H1 (cell line): ENCODE data around the gene P4HB. TPM values are rescaled to one million over a fixed set of nuclear protein-coding genes. Genes with fewer than 3 reads are reported as not detected.

Source experiments
- CTCF ChIA-PET: fragments of 300-600 bp; sonication (Branson Sonifier 250); formaldehyde crosslinking; loops from one replicate; lab custom pipeline; 2021; ENCODE audit not compliant: partially characterized antibody; lab: Charles Lee
- POLR2A ChIA-PET: fragments of 300-600 bp; sonication (Branson Sonifier 250); formaldehyde crosslinking; loops from one replicate; lab custom pipeline; 2021; ENCODE audit warnings: inconsistent platforms; ENCODE audit not compliant: partially characterized antibody; lab: Charles Lee
- DNase-seq, 2 experiments: peaks; one replicate each; pipeline versions ENCODE4 v3.0.0 to v3.0.0-alpha.2; 2010 to 2022; ENCODE audit warnings: low spot score in 2 of 2, low read depth in 1 of 2, mixed read lengths in 1 of 2
- FAIRE-seq: peaks from 2 replicates; lab custom pipeline; 2011; peaks lifted over from hg19 to GRCh38; lab: Jason Lieb, UNC
- H2AFZ ChIP-seq: 2 replicates; pipeline ENCODE4 v1.8.1; 2012; ENCODE audit warnings: low read length, inconsistent platforms
- H2AK5ac ChIP-seq: 2 replicates; pipeline ENCODE4 v1.6.1; 2013; ENCODE audit warnings: low read depth, low read length
- H2BK120ac ChIP-seq: replicated peaks from 2 replicates; pipeline ENCODE3; 2013; ENCODE audit warnings: low read depth, low read length, inconsistent platforms
- H2BK12ac ChIP-seq: 2 replicates; pipeline ENCODE4 v1.6.1; 2013; ENCODE audit warnings: low read depth, low read length
- H2BK15ac ChIP-seq: 2 replicates; pipeline ENCODE4 v1.6.1; 2013; ENCODE audit warnings: low read length
- H2BK20ac ChIP-seq: 2 replicates; pipeline ENCODE4 v1.6.1; 2013; ENCODE audit warnings: low read length
- H2BK5ac ChIP-seq: 2 replicates; pipeline ENCODE4 v1.6.1; 2013; ENCODE audit warnings: low read depth, low read length
- H3K14ac ChIP-seq: 2 replicates; pipeline ENCODE4 v1.6.1; 2013; ENCODE audit warnings: inconsistent platforms; ENCODE audit not compliant: insufficient read length
- H3K18ac ChIP-seq: 2 replicates; pipeline ENCODE4 v1.6.1; 2013; ENCODE audit warnings: low read length; ENCODE audit errors: extremely low read depth
- H3K23ac ChIP-seq: 2 replicates; pipeline ENCODE4 v1.6.1; 2013; ENCODE audit warnings: inconsistent platforms; ENCODE audit not compliant: insufficient read length
- H3K23me2 ChIP-seq: 2 replicates; pipeline ENCODE4 v1.6.1; 2013; ENCODE audit warnings: low read depth, low read length
- H3K27ac ChIP-seq: 2 replicates; pipeline ENCODE4 v1.6.1; 2011; ENCODE audit warnings: low read depth, low read length, inconsistent platforms
- H3K27me3 ChIP-seq, 4 experiments: replicated peaks in 1 of 4; 1 replicate in 1 of 4; 2 replicates in 3 of 4; pipeline versions ENCODE4 v1.6.1 to v1.8.1; 2011 to 2013; ENCODE audit warnings: low read length in 3 of 4, mild to moderate bottlenecking in 3 of 4, inconsistent platforms in 2 of 4, mixed read lengths in 2 of 4, moderate library complexity in 1 of 4; ENCODE audit not compliant: control insufficient read depth in 3 of 4, insufficient read depth in 3 of 4; ENCODE audit errors: extremely low read depth in 1 of 4
- H3K36me3 ChIP-seq, 4 experiments: 2 replicates each; pipeline versions ENCODE4 v1.6.1 to v1.8.1; 2011 to 2013; ENCODE audit warnings: mild to moderate bottlenecking in 4 of 4, low read length in 3 of 4, moderate library complexity in 2 of 4, control low read depth in 1 of 4, inconsistent platforms in 1 of 4; ENCODE audit not compliant: insufficient read depth in 4 of 4, control insufficient read depth in 2 of 4
- H3K4ac ChIP-seq: replicated peaks from 2 replicates; pipeline ENCODE3; 2013; ENCODE audit warnings: low read length, low read depth, mixed read lengths, inconsistent platforms; ENCODE audit not compliant: insufficient read length
- H3K4me1 ChIP-seq, 4 experiments: replicated peaks in 1 of 4; 1 replicate in 1 of 4; 2 replicates in 3 of 4; pipeline versions ENCODE4 v1.6.1 to v1.8.1; 2011 to 2013; ENCODE audit warnings: low read length in 3 of 4, inconsistent platforms in 2 of 4, mixed read lengths in 1 of 4; ENCODE audit not compliant: insufficient read depth in 4 of 4, control insufficient read depth in 3 of 4
- H3K4me2 ChIP-seq, 2 experiments: 2 replicates each; pipeline versions ENCODE4 v1.6.1 to v1.8.1; 2011 to 2013; ENCODE audit warnings: low read depth in 2 of 2, low read length in 2 of 2, control low read depth in 1 of 2, inconsistent platforms in 1 of 2, mild to moderate bottlenecking in 1 of 2; ENCODE audit not compliant: insufficient read depth in 1 of 2
- H3K4me3 ChIP-seq, 4 experiments: fragments of 200-600, 300-600 bp in 1 of 4; sonication (generic), shearing (Covaris generic), sonication (Bioruptor Twin) in 1 of 4; 2 replicates each; pipeline versions ENCODE4 v1.5.1 to v1.8.1; 2011 to 2016; ENCODE audit warnings: low read length in 4 of 4, low read depth in 3 of 4, control low read depth in 2 of 4, inconsistent platforms in 2 of 4, mild to moderate bottlenecking in 2 of 4, mixed read lengths in 1 of 4, moderate library complexity in 1 of 4; ENCODE audit not compliant: insufficient read depth in 2 of 4; ENCODE audit errors: extremely low read depth in 1 of 4
- H3K56ac ChIP-seq: replicated peaks from 2 replicates; pipeline ENCODE3; 2013; ENCODE audit warnings: low read depth, mild to moderate bottlenecking, mixed read lengths, low read length, inconsistent platforms; ENCODE audit not compliant: insufficient read length
- H3K79me1 ChIP-seq: 2 replicates; pipeline ENCODE4 v1.6.1; 2013; ENCODE audit warnings: low read depth, low read length, control low read depth
- H3K79me2 ChIP-seq, 2 experiments: 2 replicates each; pipeline versions ENCODE4 v1.6.1 to v1.8.1; 2012 to 2013; ENCODE audit warnings: low read length in 2 of 2, mild to moderate bottlenecking in 2 of 2, inconsistent platforms in 1 of 2; ENCODE audit not compliant: insufficient read depth in 2 of 2, control insufficient read depth in 1 of 2
- H3K9ac ChIP-seq, 4 experiments: replicated peaks in 1 of 4; 1 replicate in 1 of 4; 2 replicates in 3 of 4; pipeline versions ENCODE4 v1.6.1 to v1.8.1; 2011 to 2013; ENCODE audit warnings: low read depth in 3 of 4, low read length in 3 of 4, control low read depth in 2 of 4, mild to moderate bottlenecking in 2 of 4, moderate library complexity in 2 of 4, inconsistent platforms in 1 of 4; ENCODE audit errors: extremely low read depth in 1 of 4
- H3K9me3 ChIP-seq, 2 experiments: 2 replicates each; pipeline versions ENCODE4 v1.6.1 to v1.8.1; 2012 to 2013; ENCODE audit warnings: mild to moderate bottlenecking in 2 of 2, moderate library complexity in 2 of 2, control low read depth in 1 of 2, inconsistent platforms in 1 of 2, low read depth in 1 of 2, low read length in 1 of 2, mixed read lengths in 1 of 2; ENCODE audit not compliant: insufficient read depth in 2 of 2
- H4K20me1 ChIP-seq, 2 experiments: replicated peaks in 1 of 2; 2 replicates each; pipeline versions ENCODE3 to v1.8.1; 2011 to 2013; ENCODE audit warnings: inconsistent platforms in 2 of 2, low read length in 2 of 2, mild to moderate bottlenecking in 1 of 2; ENCODE audit not compliant: insufficient read depth in 2 of 2, control insufficient read depth in 1 of 2
- H4K5ac ChIP-seq: 2 replicates; pipeline ENCODE4 v1.6.1; 2013; ENCODE audit warnings: low read length, low read depth, mixed read lengths, inconsistent platforms; ENCODE audit not compliant: insufficient read length
- H4K8ac ChIP-seq: 2 replicates; pipeline ENCODE4 v1.8.0; 2013; ENCODE audit warnings: mild to moderate bottlenecking, moderate library complexity, low read length, inconsistent platforms; ENCODE audit not compliant: insufficient read depth; ENCODE audit errors: extremely low read depth
- H4K91ac ChIP-seq: replicated peaks from 2 replicates; pipeline ENCODE3; 2013; ENCODE audit warnings: low read length, mixed read lengths, inconsistent platforms; ENCODE audit not compliant: insufficient read length
- CBX5 ChIP-seq: fragments of 300-800, 300-1000 bp; sonication (generic); IDR thresholded peaks from 2 replicates; pipeline ENCODE4 v1.7.1; 2016; ENCODE audit warnings: antibody characterized with exemption, low read length, low read depth
- POLR2A ChIP-seq, 2 experiments: IDR thresholded peaks; 1 replicate in 1 of 2; 2 replicates in 1 of 2; pipeline ENCODE4 v1.6.1; 2011; ENCODE audit warnings: low read depth in 2 of 2, low read length in 2 of 2, mild to moderate bottlenecking in 2 of 2; ENCODE audit errors: control extremely low read depth in 1 of 2
- POLR2AphosphoS5 ChIP-seq: IDR thresholded peaks from 2 replicates; pipeline ENCODE4 v1.6.1; 2011; ENCODE audit warnings: low read depth, low read length
- POU5F1 ChIP-seq: IDR thresholded peaks from 2 replicates; pipeline ENCODE4 v1.6.1; 2011; ENCODE audit warnings: low read depth, mild to moderate bottlenecking, low read length, moderate library complexity
- SP4 ChIP-seq: IDR thresholded peaks from 2 replicates; pipeline ENCODE4 v1.6.1; 2012; ENCODE audit warnings: low read length, inconsistent platforms
- TAF7 ChIP-seq: optimal IDR thresholded peaks from 2 replicates; pipeline ENCODE3; 2011; ENCODE audit warnings: low read depth, mild to moderate bottlenecking, inconsistent platforms, low read length, moderate library complexity, borderline replicate concordance
- WGBS, 2 experiments: shearing (Covaris generic) in 1 of 2; methylation state at CpG; one replicate each; pipeline versions ENCODE4 v1.1.6 to v1.1.7; 2013 to 2015; ENCODE audit warnings: low lambda C conversion rate in 2 of 2, mixed read lengths in 2 of 2, inconsistent platforms in 1 of 2, low coverage in 1 of 2, missing lambda C conversion rate in 1 of 2; ENCODE audit not compliant: insufficient replicate concordance in 2 of 2, insufficient coverage in 1 of 2, insufficient read length in 1 of 2; ENCODE audit errors: extremely low coverage in 1 of 2, missing lambda C conversion rate in 1 of 2; 5-methylcytosine and 5-hydroxymethylcytosine counted together
- polyA plus RNA-seq, 7 experiments: library from polyadenylated mRNA; depleted of rRNA in 3 of 7; stranded (reverse) in 5 of 7; unstranded in 2 of 7; fragments of >200 nt in 5 of 7; fragments of 200-250 nt in 2 of 7; gene quantifications; 1 replicate in 5 of 7; 2 replicates in 1 of 7; 4 replicates in 1 of 7; pipeline versions ENCODE4 v1.2.1 to v1.2.3, GENCODE V29; 2011 to 2013; ENCODE audit warnings: missing spikeins in 2 of 7, mixed read lengths in 2 of 7
- total RNA-seq: library from RNA; stranded (reverse); fragmentation: NEBNext Ultra II Directional; extraction: Animal tissue kit (Norgen Biotek cat#: 25700); gene quantifications from 2 replicates; pipeline ENCODE4 v1.2.1, GENCODE V29; 2021

P4HB gene
- total and polyA plus RNA-seq, 2 of the 8 experiments (the other 6 are each of a cell fraction or from before 2014, with no cell fraction given), result 41.4 to 379 TPM

DNA sequence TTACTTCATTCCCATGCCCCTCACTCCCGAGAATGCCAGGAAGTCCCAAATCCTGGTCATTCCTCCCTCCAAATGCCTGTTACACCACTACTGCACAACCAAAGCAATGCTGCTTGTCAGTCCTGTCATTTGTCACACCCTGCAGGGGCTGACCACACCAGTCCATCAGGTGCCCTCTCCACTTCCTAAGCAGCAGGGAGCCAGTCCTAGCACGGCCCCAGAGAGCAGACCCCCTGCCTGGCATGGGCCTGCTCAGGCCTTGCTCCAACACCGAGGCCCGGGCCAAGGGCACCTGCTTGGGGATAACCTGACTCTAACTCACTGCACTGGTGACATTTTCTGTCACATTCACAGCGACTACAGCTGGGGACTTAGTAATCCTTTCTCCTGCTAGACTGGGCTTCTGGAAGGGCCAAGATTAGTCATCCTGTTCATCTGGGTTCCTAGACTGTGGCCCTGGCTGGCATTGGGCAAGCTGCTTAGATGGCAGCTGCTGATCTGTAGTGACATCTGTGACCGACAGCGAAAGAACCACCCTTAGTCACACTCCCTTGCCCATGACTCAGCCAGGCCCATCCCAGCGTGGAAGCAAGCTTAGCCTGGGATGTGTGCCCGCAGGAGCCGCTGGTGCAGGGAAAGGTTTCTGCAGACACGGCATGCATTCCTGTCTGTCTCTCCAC lies 25.7 kb upstream of the P4HB start:
- Histone ChIP-seq H4K5ac (no peak overlapping the region), H3K79me1 (peaks cover 18% of the 10 kb centered on the region), H3K4me2 (no peak overlapping the region), H3K9me3 (no peaks in the 10 kb centered on the region), H3K9ac (peak overlapping the region in 1 of 4 experiments; percentile 11; a peak in 1 of 7 replicates), H3K4me3 (no peak overlapping the region), H3K23ac (no peak overlapping the region), H2BK12ac (no peak overlapping the region), H2BK20ac (no peak overlapping the region), H4K8ac (peak overlapping the region; percentile 45), H3K18ac (no peak overlapping the region), H3K14ac (no peak overlapping the region), H3K56ac (no peak overlapping the region), H2BK120ac (no peak overlapping the region), H4K91ac (no peak overlapping the region), H3K79me2 (peaks cover 8 to 35% of the 10 kb centered on the region in 2 experiments), H2BK5ac (no peak overlapping the region; the same call in 1 of the 2 replicates), H3K4ac (no peak overlapping the region), H3K36me3 (peaks cover 32 to 65% (median 40%) of the 10 kb centered on the region in 4 experiments), H2BK15ac (no peak overlapping the region), H2AK5ac (no peak overlapping the region), H3K27ac (no peak overlapping the region), H4K20me1 (peaks cover 19 to 27% of the 10 kb centered on the region in 2 experiments), H3K23me2 (peaks cover 5% of the 10 kb centered on the region; the same call in 1 of the 2 replicates), H2AFZ (no peak overlapping the region), H3K4me1 (peaks cover 0 to 3% (median 2%) of the 10 kb centered on the region in 4 experiments; a peak in 5 of 7 replicates), H3K27me3 (no peaks in the 10 kb centered on the region)
- FAIRE-seq (no peak), DNase-seq (no peak)
- ChIA-PET POLR2A (interaction anchor here (0.8 to 12.3 kb wide), 13 partner anchors 9 to 181 kb away, joined by 3 to 151 read pairs (median 4); partner anchors contain the start of genes ARHGDIA, CENPX and NPB), CTCF (interaction anchor here (0.6 to 3.9 kb wide), 5 partner anchors 12 to 368 kb away, joined by 4 to 24 read pairs (median 5); partner anchors contain the start of gene ARHGDIA)
- TF ChIP-seq POU5F1 (no peak), POLR2AphosphoS5 (peak; percentile 14), SP4 (no peak), CBX5 (no peak), TAF7 (no peak), POLR2A (IDR thresholded peaks at IDR 0.05; ENCODE audit: control extremely low read depth in 1 of 2, low read depth in 2 of 2, low read length in 2 of 2) (peak; percentile 48 to 64)
- WGBS, 2 experiments, result 93% methylated on average over 11 of the region's 11 CpGs; no CpG with 5 or more reads in 1 of the 2 experiments
